ENCODE data around the gene P2RX2. TPM values are rescaled to one million over a fixed set of nuclear protein-coding genes. Genes with fewer than 3 reads are reported as not detected.

P2RX2 gene
- total and polyA plus RNA-seq, 2 experiments from 2014 or later: not detected

DNA sequence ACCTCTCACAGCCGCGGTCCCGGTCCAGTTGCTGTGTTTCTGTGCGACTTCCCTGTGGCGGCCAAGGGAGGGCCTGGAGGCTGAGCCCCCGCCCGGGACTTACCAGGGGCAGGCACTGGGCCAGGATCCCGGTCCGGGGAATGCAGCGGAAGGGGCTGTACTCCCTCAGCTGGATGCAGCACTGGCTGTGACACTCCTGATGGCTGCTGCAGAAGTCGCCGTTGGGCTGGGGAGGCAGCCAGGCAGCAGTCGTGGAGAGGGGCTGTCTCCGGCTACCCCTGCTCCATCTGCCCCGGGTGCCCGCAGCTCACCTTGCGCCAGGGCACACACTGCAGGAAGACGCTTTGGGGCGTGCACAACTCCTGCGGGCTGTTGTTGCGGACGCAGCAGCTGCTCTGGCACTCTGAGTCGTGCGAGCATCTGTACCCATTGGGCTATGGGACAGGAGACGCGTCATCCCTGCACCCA lies 14.4 kb upstream of the P2RX2 start:
- H3K36me3 ChIP-seq (replicated peaks; ENCODE audit: insufficient read depth, low read depth): no peaks in the 10 kb centered on the region
- H3K27me3 ChIP-seq: peaks cover 38% of the 10 kb centered on the region
- no peak overlapping the region for H3K4me2 ChIP-seq
- H3K27ac ChIP-seq: no peak overlapping the region
- H2AFZ ChIP-seq: no peak overlapping the region
- H3K79me2 ChIP-seq: no peaks in the 10 kb centered on the region
- no peak overlapping the region for H3K4me3 ChIP-seq
- WGBS (ENCODE audit: low lambda C conversion rate, missing lambda C conversion rate): 88% methylated on average over 25 of the region's 26 CpGs
- H3K9me2 ChIP-seq (replicated peaks; ENCODE audit: insufficient read depth): no peaks in the 10 kb centered on the region
- no peak for DNase-seq (ENCODE audit: low spot score)
- no peaks in the 10 kb centered on the region for H3K4me1 ChIP-seq (ENCODE audit: insufficient read depth)
- no peak for TF ChIP-seq EZH2 (IDR thresholded peaks at IDR 0.05; ENCODE audit: borderline replicate concordance)
- no peaks in the 10 kb centered on the region for H4K20me1 ChIP-seq (ENCODE audit: insufficient read depth, poor library complexity, severe bottlenecking)
- H3K9me3 ChIP-seq (ENCODE audit: low read depth): no peaks in the 10 kb centered on the region

DNA sequence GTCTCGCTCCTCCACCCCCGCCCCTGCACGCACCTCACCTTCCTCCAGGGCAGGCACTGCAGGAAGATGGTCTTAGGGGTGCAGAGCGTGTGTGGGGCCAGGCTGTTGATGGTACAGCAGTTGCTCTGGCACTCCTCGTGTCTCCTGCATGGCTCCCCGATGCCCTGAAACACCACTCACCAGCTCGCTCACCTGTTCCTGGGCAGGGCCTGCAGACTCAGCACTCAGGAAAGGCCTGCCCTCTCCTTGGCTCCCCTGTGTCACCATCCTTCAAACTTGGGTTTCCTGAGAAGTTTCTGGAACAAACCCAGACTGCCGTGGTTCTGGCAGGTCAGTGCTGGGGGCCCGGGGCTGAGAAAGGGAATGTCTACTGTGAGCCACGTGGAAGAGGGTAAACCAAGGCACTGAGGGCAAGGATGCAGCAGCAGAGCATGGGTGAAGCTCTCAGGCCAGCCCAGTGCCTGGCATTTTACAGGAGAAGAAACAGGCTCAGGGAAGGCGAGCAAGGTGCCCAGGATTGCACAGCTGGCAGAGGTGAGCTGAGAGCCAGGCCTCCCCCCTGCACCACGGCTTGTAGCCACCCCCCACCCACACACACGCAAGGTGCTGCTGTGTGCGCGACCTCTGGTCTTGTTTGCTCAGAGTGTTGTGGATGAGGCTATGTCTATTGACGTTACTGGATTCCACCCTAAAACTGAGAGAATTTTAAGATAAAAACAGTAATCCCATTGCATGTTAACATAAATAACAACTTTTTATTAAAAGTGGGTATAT lies 13.7 kb upstream of the P2RX2 start:
- H4K20me1 ChIP-seq (ENCODE audit: insufficient read depth, poor library complexity, severe bottlenecking): no peaks in the 10 kb centered on the region
- H3K36me3 ChIP-seq (replicated peaks; ENCODE audit: insufficient read depth, low read depth): no peaks in the 10 kb centered on the region
- H3K4me3 ChIP-seq: no peak overlapping the region
- no peaks in the 10 kb centered on the region for H3K4me1 ChIP-seq (ENCODE audit: insufficient read depth)
- H3K4me2 ChIP-seq: no peak overlapping the region
- no peaks in the 10 kb centered on the region for H3K79me2 ChIP-seq
- no peak for DNase-seq (ENCODE audit: low spot score)
- TF ChIP-seq EZH2 (IDR thresholded peaks at IDR 0.05; ENCODE audit: borderline replicate concordance) (no peak), EZH2phosphoT487 (IDR thresholded peaks at IDR 0.05; ENCODE audit: low read depth, severe bottlenecking, unreplicated experiment) (no peak)
- TF ChIP-seq, protein P1, sequence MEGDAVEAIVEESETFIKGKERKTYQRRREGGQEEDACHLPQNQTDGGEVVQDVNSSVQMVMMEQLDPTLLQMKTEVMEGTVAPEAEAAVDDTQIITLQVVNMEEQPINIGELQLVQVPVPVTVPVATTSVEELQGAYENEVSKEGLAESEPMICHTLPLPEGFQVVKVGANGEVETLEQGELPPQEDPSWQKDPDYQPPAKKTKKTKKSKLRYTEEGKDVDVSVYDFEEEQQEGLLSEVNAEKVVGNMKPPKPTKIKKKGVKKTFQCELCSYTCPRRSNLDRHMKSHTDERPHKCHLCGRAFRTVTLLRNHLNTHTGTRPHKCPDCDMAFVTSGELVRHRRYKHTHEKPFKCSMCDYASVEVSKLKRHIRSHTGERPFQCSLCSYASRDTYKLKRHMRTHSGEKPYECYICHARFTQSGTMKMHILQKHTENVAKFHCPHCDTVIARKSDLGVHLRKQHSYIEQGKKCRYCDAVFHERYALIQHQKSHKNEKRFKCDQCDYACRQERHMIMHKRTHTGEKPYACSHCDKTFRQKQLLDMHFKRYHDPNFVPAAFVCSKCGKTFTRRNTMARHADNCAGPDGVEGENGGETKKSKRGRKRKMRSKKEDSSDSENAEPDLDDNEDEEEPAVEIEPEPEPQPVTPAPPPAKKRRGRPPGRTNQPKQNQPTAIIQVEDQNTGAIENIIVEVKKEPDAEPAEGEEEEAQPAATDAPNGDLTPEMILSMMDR (IDR thresholded peaks at IDR 0.05; ENCODE audit: poor library complexity): no peak
- 78% methylated on average over 15 of the region's 16 CpGs for WGBS (ENCODE audit: low lambda C conversion rate, missing lambda C conversion rate)
- no peaks in the 10 kb centered on the region for H3K9me2 ChIP-seq (replicated peaks; ENCODE audit: insufficient read depth)
- H3K27me3 ChIP-seq: peaks cover 35% of the 10 kb centered on the region
- no peak overlapping the region for H3K27ac ChIP-seq
- H2AFZ ChIP-seq: no peak overlapping the region
- H3K9me3 ChIP-seq (ENCODE audit: low read depth): no peaks in the 10 kb centered on the region

DNA sequence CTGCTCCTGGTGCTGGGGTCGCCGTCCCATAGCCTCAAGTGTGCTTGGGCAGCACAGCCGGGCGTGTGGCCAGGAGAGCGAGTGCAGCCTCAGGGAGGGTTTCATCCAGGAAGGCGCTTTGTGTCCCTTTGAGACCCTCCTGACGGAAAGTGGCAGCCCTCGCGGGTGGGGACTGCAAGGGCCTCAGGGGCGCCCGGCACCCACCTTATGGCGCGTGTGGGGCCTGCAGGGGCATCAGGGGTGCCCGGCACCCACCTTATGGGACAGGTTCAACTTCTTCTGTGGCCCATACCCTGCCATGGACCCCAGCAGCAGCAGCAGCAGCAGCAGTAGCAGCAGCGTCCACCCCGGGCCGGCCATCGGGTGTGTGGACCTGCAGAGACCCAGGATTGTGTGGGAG lies 12.7 kb upstream of the P2RX2 start:
- H3K79me2 ChIP-seq: no peaks in the 10 kb centered on the region
- no peaks in the 10 kb centered on the region for H3K9me2 ChIP-seq (replicated peaks; ENCODE audit: insufficient read depth)
- H3K36me3 ChIP-seq (replicated peaks; ENCODE audit: insufficient read depth, low read depth): no peaks in the 10 kb centered on the region
- H3K4me2 ChIP-seq: no peak overlapping the region
- WGBS (ENCODE audit: low lambda C conversion rate, missing lambda C conversion rate): 88% methylated on average over 14 of the region's 18 CpGs
- no peaks in the 10 kb centered on the region for H3K4me1 ChIP-seq (ENCODE audit: insufficient read depth)
- peaks cover 36% of the 10 kb centered on the region for H3K27me3 ChIP-seq
- no peak overlapping the region for H3K27ac ChIP-seq
- no peak overlapping the region for H2AFZ ChIP-seq
- no peaks in the 10 kb centered on the region for H4K20me1 ChIP-seq (ENCODE audit: insufficient read depth, poor library complexity, severe bottlenecking)
- DNase-seq (ENCODE audit: low spot score): no peak
- no peaks in the 10 kb centered on the region for H3K9me3 ChIP-seq (ENCODE audit: low read depth)
- H3K4me3 ChIP-seq: no peak overlapping the region
- TF ChIP-seq EZH2 (IDR thresholded peaks at IDR 0.05; ENCODE audit: borderline replicate concordance) (no peak), EZH2phosphoT487 (IDR thresholded peaks at IDR 0.05; ENCODE audit: low read depth, severe bottlenecking, unreplicated experiment) (no peak)
- TF ChIP-seq, protein P1 (IDR thresholded peaks at IDR 0.05; ENCODE audit: poor library complexity): no peak

DNA sequence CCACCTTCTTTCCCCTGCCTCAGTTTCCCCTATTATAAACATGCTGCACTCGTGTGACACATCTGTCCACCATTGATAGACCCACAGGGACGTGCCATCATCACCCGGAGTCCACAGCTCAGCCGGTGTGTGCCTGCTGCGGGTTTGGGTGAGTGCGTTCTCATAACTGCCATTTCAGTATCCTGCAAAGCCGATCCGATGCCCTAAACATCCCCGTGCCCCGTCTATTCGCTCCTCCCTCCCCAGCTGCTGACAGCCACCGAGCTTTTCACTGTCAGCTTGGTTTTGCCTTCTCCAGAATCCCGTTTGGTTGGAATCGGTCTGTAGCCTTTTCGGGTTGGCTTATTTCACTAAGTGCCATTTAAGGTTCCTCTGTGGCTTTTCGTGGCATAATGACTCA lies 12.1 kb upstream of the P2RX2 start:
- no peaks in the 10 kb centered on the region for H4K20me1 ChIP-seq (ENCODE audit: insufficient read depth, poor library complexity, severe bottlenecking)
- no peak for TF ChIP-seq EZH2 (IDR thresholded peaks at IDR 0.05; ENCODE audit: borderline replicate concordance)
- TF ChIP-seq, protein P1 (IDR thresholded peaks at IDR 0.05; ENCODE audit: poor library complexity): no peak
- no peak for TF ChIP-seq EZH2phosphoT487 (IDR thresholded peaks at IDR 0.05; ENCODE audit: low read depth, severe bottlenecking, unreplicated experiment)
- H3K27ac ChIP-seq: no peak overlapping the region
- H3K4me1 ChIP-seq (ENCODE audit: insufficient read depth): no peaks in the 10 kb centered on the region
- WGBS (ENCODE audit: low lambda C conversion rate, missing lambda C conversion rate): 76% methylated on average over 16 of the region's 16 CpGs
- peaks cover 35% of the 10 kb centered on the region for H3K27me3 ChIP-seq
- no peaks in the 10 kb centered on the region for H3K9me2 ChIP-seq (replicated peaks; ENCODE audit: insufficient read depth)
- no peaks in the 10 kb centered on the region for H3K9me3 ChIP-seq (ENCODE audit: low read depth)
- no peak overlapping the region for H2AFZ ChIP-seq
- H3K79me2 ChIP-seq: no peaks in the 10 kb centered on the region
- no peaks in the 10 kb centered on the region for H3K36me3 ChIP-seq (replicated peaks; ENCODE audit: insufficient read depth, low read depth)
- H3K4me2 ChIP-seq: no peak overlapping the region
- no peak overlapping the region for H3K4me3 ChIP-seq
- no peak for DNase-seq (ENCODE audit: low spot score)

Data from hepatocyte (in vitro differentiated cells).